Gastroesophageal sphincter (tissue), 3 donors: ENCODE data around the gene CERS4.

Experiments used
- EP300 ChIP-seq: sonication (generic); formaldehyde crosslinking; IDR thresholded peaks from one replicate; pipeline ENCODE4 v1.6.1; 2017; ENCODE audit warnings: antibody characterized with exemption, mild to moderate bottlenecking
- POLR2A ChIP-seq, 2 donors: fragments of 450-650 bp; IDR thresholded peaks; one replicate each; pipeline ENCODE4 v1.6.1; 2017; ENCODE audit warnings: antibody characterized with exemption in 2 of 2, mild to moderate bottlenecking in 2 of 2, moderate library complexity in 1 of 2
- POLR2AphosphoS5 ChIP-seq: sonication (generic); formaldehyde crosslinking; IDR thresholded peaks from one replicate; pipeline ENCODE4 v1.6.1; 2017; ENCODE audit warnings: antibody characterized with exemption
- TF ChIP-seq, protein P1 (sequence below), 4 experiments: fragments of 200-600 bp in 2 of 4; fragments of 450-650 bp in 2 of 4; sonication (generic) in 1 of 4; IDR thresholded peaks; one replicate each; pipeline ENCODE4 v1.5.1; 2017 to 2019; ENCODE audit warnings: antibody characterized with exemption in 4 of 4, mild to moderate bottlenecking in 2 of 4, moderate library complexity in 2 of 4

DNA sequence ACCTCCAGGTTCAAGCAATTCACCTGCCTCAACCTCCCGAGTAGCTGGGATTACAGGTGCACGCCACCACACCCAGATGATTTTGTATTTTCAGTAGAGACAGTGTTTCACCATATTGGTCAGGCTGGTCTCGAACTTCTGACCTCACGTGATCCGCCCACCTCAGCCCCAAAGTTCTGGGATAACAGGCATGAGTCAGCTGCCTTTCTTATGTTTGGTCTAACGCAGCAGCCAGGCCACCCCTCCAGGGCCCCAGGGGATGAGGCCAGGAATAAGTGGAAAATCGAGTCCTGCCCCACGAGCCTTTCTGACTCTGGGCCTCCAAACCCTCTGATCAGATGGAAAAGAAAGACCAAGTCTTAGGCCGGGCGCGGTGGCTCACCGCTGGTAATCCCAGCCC is 44.5 kb downstream of the CERS4 start:
- TF ChIP-seq, protein P1, sequence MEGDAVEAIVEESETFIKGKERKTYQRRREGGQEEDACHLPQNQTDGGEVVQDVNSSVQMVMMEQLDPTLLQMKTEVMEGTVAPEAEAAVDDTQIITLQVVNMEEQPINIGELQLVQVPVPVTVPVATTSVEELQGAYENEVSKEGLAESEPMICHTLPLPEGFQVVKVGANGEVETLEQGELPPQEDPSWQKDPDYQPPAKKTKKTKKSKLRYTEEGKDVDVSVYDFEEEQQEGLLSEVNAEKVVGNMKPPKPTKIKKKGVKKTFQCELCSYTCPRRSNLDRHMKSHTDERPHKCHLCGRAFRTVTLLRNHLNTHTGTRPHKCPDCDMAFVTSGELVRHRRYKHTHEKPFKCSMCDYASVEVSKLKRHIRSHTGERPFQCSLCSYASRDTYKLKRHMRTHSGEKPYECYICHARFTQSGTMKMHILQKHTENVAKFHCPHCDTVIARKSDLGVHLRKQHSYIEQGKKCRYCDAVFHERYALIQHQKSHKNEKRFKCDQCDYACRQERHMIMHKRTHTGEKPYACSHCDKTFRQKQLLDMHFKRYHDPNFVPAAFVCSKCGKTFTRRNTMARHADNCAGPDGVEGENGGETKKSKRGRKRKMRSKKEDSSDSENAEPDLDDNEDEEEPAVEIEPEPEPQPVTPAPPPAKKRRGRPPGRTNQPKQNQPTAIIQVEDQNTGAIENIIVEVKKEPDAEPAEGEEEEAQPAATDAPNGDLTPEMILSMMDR (IDR thresholded peaks at IDR 0.05), result no peak
- TF ChIP-seq EP300, result no peak
- TF ChIP-seq POLR2A (IDR thresholded peaks at IDR 0.05), result no peak
- no peak for TF ChIP-seq POLR2AphosphoS5
